Activated gamma-delta T cell treated with anti-CD3 and anti-CD28 coated beads, Interleukin-2, amount 50 U/mL, for 16 hours (primary cell): ENCODE data around the gene CBX7.

ENCODE experiments used
- DNase-seq: peaks from one replicate; pipeline ENCODE4 v3.0.0-alpha.2; 2020; ENCODE audit warnings: low read depth

The CBX7 gene

DNA sequence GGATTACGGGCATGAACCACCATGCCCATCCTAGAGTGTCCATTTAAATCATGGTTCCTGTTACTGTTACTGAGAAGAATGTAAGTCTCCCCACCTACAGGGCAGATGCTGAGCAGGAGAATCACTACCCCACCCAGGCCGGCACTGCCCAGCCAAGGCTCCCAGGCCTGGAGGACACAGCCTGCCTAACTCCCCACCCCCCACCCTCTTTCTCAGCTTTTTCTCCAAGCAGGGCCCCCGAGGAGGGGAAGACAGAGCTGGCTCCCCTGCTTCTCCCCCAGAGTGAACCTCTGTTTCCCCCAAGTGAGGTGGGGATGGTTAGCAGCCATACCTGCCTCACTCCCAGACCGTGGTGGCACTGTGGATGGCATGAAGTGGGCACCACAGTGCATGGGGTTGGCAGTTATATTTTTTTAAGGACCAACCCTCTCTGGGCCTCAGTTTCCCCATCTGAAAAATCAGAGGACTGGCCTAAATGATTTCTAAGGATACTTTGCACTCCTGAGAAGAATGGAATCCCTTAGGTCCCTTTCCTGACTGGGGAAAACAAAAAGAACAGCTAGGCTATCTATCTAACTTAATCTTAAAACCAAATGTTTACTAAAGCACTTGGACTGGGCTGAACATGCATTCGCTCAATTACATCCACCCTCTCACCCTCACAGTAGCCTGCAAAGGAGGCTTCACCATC is 5.0 kb downstream of the CBX7 start:
- no peak for DNase-seq

DNA sequence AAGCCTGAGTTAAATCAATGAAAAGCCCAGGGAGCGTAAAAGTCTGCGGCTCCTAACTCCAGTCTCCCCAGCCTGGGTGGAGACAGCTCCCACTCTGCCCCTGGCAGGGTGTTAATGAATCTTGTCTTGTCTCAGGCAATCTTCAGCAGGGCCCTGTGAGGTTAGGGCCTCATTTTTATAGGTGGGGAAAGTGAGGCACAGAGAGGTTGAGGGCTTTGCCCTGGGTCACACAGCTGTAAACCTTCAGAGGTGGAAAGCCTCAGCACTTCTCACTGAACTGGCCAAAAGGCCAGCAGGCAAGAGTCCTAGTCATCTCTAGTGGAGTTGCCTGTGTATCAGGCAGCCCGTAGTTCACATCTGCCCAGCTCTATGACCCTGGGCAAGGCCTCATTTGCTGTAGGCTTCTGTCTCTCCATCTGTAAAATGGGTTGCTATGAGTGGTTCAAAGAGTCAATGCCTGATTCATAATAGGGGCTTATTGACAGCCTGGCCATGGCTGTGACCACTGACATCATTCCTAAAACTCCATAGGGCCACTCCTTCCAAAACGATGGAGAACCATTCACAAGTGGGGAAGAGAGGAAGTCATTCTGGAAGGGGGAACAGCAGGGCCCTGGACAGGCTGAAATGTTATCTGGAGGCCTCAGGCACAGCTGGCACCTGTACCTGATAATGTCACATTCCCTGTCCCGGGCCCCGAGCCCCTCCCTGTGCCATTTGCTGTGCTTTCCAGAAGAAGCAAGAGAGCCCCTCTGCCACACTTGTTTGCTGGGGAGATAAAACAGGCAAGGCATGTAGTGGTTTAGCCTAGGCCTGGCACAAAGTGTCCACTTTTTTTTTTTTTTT is 6.0 kb downstream of the CBX7 start:
- DNase-seq, result no peak

GRCh38 chr22:39144101-39144767 is 8.2 kb downstream of the CBX7 start:
- peak; percentile 34 for DNase-seq

- no peak for DNase-seq
Observed at GRCh38 chr22:39142088-39142680, 10.3 kb downstream of the CBX7 start.

DNA sequence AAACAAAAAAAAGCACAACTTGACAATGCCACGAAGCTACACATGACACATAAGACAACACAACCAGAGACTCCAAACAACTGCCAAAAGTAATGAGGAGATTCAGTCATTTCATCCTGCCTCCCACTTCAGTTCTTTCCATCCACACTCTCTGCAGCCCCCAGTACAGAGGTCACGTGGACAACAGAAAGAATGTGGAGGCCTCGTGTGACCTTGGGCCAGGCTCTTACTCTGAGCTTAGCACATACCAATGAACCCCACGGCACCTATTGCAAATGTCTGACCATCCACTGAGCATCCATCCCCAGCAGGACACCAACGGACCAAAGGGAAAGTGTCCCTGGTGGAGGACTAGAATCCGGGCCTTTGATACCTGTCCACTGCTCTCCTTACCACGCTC is 12.5 kb downstream of the CBX7 start:
- no peak for DNase-seq

DNA sequence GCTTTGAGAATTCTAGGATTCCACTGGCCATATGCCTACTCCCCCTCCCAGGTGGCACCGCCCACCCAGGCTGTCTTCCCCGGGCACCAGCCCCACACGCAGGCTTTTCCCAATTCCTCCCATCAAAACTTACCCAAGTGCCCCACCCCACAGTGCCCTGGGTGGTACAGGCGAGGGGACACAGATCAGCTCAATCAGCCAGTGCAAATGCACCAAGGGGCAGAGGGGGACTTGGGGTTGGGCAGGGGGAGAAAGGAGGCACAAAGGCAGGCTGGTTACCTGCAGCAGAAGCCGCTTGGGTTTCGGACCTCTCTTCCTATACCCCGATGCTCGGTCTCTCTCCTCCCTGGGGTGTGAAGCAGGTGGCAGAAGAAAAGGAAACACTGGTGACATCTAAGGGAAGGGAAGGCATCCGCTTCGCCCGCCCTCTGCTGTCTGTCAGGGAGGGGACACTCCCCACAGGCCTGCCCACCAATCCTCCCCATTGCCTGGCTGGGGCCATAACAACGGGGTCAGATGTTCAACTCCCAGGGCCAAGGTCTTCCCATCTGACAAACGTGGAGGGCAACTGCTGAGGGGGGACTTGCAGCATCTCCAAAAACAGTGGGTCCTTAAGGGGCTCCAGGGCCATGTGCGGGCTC is 14.0 kb downstream of the CBX7 start:
- DNase-seq, result no peak

GRCh38 chr22:39136317-39136716 is 16.2 kb downstream of the CBX7 start:
- DNase-seq, result no peak

GRCh38 chr22:39135092-39135896 is 17.2 kb downstream of the CBX7 start:
- DNase-seq, result no peak

DNA sequence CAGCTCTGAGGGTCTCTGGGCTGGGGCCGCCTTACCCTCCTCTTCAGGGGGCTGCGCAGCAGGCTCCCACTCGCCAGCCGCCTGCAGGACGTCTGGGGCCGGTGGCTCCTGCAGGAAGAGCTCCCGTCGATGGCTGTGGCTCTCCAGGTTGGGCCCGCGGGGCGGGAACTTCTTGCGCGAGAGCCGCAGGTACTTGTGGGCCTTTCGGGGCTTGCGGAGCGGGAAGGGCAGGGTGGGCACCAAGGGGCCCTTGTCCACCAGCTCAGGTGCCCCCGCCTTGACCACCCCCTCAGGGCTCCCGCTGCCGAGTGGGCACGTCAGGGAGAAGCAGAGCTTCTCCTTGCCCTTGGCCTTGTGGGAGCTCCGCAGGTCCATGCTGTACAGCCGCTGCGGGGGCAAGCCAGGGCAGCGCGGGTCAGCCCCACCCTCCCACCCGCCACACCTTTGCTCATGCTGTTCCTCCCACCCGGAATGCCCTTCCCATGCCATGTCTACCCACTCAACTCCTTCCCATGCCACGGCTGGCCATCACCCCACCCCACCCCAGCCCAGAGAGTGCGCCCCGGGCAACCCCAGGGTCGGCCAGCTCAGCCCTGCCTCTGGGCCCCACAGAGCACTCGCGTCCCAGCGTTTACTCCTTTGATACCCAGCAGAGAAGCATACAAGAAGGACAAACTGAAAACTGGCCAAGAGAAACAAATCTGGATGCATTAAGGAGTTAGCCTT is 18.0 kb downstream of the CBX7 start:
- no peak for DNase-seq

GRCh38 chr22:39133871-39134270 is 18.6 kb downstream of the CBX7 start:
- no peak for DNase-seq

DNA sequence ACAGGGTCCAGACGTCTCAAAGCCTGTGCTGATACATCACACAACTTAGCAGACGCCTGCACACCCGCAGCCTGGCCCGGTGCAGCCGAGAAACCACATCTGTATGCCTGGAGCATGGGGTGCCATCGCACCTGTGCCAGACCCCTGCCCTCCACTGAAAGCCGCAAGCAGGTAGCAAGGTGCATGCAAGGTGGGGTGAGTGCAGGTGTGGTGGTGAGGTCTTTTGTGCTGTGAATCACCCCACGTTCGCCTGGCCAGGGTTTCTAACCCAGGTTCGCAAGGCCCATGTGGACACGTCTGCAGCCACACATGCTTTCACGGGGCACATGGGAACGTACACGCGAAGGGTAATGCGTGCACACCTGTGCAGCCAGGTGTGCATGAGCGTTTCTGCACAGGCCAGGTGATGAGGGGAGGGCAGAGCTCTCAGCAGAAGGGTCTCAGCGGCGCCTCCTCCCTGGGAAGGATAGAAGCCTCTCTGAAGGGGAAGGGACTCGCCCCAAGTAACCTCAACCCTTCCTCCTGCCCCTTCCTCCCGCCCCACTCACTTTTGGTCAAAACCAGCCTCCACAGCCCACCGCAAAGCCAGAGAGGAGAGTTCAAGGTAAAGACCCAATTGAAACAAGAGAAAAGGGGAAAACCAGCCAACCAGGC is 19.5 kb downstream of the CBX7 start:
- no peak for DNase-seq

DNA sequence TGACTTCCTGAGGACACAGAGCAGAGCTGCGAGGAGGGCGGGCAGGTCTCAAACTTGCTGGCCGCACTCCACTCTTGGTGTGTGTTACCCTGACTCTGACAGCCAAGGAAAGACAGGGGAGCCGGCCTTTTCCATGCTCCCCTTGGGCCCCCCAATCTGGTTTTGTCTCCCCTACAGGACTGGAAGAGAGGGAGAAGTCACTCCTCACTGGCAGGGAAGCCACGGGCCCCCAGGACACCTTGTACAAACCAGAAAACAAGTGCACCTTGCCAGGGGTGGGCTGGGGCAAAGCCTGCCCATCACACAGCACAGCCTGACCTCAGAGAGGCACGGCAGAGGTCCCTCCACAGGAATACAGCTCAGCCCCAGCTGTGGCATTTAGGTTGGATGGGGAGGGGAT is 20.2 kb downstream of the CBX7 start:
- DNase-seq, result no peak

DNA sequence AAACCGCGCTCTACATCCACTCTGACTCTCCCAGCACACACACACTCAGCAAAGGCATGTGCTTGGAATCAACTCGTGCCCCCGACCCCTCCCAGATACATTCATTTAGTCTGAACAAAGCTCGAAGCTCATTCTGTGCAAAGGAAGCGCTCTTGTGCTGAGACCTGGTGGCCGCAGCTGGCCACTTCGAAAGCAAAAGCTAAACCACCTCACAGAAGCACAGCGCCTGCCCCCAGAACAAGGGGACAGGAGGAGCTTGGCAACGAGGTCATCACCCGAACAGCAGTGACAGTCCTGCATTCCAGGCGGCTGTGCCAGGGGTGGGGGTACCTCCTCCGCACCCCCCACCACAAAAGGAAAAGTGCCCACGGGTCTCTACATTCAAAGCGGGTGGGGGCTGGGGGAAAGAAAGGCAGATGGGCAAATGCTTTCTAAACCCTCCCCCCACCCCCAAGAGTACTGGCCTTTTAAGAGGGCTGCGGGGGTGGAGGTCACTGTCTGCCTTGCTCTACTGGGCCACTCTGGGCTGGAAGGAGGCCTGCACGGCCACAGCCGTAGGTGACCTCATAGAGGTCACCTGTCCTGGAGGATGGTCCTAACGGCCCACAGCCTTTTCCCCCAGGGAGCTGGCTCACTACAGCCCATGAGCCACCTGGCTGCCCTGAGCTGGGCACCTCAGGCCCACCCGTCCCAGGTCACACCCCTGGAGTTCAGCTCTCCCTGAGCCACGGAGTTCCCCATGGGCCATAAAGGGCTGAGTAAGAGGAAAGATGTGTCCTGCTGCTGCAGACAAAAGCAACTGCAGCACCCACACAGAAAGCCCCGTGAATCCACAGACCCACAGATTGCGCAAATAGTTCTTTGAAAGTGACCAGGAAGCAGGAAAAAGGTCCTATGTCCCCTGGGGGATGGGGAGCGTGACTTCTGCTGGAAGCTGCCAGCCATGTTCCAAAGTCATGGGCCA is 21.3 kb downstream of the CBX7 start:
- DNase-seq, result no peak

DNA sequence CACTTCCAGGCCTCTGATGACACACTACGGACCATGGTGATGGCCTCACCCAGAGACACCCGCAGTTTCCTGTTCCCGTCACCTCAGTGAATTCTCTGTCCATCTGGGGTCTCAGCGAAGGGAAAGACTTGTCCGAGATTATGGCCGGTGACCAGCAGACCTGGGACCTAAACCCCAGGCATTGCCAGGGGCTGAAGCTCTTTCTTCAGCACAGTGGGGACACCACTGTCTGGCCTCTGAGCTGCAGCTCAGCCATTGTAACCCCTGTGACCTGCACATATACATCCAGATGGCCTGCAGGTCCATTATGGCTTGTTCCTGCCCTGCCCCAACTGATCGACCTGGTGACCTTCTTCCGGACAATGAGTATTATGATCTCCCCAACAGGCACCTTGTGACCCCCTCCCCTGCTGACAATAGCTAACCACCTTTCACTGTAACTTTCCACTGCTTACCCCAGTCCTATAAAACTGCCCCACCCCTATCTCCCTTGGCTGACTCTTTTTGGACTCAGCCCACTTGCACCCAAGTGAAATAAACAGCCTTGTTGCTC is 22.3 kb downstream of the CBX7 start:
- DNase-seq, result no peak

GRCh38 chr22:39129746-39130145 is 22.7 kb downstream of the CBX7 start:
- no peak for DNase-seq

- no peak for DNase-seq
Observed at GRCh38 chr22:39129081-39129480, 23.4 kb downstream of the CBX7 start.

- no peak for DNase-seq
Observed at GRCh38 chr22:39128508-39128907, 24.0 kb downstream of the CBX7 start.

DNA sequence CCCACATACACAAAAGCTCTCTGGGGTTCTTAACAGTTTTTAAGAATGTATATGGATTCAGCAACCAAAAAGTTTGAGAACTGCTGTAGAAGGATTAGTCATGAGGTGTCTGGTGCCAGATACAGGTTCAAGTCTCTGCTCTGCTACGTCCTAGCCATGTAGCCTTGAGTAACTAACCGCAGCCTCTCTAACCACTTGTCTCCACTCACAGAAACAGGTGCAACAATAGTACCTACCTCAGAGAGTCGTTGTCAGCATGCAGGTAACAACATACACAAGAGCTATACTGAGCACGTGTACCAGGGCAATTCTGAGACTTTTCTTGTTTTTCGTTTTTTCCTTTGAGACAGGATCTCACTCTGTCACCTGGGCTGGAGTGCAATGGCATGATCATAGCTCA is 26.9 kb downstream of the CBX7 start:
- DNase-seq, result no peak
